ENCODE results near the gene ATP6V0C.
A peak's percentile ranks its signal among the peaks of the same experiment; 100 is the strongest.
"Not testable (repeated sequence)": the region's sequence is repeated elsewhere in the genome, so short reads cannot be mapped to it uniquely, and the experiment has no call there.

ATP6V0C gene

GRCh38 chr16:2472488-2472864, 41.3 kb upstream of the ATP6V0C start:
- H3K27me3 Mint-ChIP-seq = peaks cover 26% of the 10 kb centered on the region
- no peaks in the 10 kb centered on the region for H3K36me3 Mint-ChIP-seq (ENCODE audit: low read depth)
- no peaks in the 10 kb centered on the region for H3K9me3 Mint-ChIP-seq
- H3K27ac Mint-ChIP-seq = no peak overlapping the region
- peaks cover 25% of the 10 kb centered on the region for H3K4me1 Mint-ChIP-seq (ENCODE audit: low read depth)
- H3K4me3 Mint-ChIP-seq = no peak overlapping the region

DNA sequence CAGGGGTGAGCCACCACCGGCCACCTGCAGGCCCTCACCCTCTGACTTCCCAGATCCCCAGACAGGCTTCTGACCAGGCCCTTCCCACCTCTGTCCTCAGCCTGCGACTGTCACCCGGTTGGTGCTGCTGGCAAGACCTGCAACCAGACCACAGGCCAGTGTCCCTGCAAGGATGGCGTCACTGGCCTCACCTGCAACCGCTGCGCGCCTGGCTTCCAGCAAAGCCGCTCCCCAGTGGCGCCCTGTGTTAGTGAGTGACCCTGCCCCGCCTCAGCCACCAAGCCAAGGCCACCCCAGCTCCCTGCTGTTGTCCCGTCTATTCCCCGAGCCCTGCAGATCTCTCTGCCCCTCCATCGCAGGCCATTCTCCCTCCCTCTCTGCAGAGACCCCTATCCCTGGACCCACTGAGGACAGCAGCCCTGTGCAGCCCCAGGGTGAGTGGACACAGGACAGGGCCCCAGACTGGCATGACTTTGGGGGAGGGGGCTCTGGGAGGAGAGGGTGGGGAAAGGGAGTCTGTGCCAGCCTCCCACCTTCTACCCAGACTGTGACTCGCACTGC, 40.8 kb upstream of the ATP6V0C start:
- Mint-ChIP-seq H3K4me3 (peak overlapping the region; percentile 64), H3K27me3 (peaks cover 26% of the 10 kb centered on the region), H3K9me3 (no peaks in the 10 kb centered on the region), H3K4me1 (ENCODE audit: low read depth) (peaks cover 25% of the 10 kb centered on the region), H3K27ac (peak overlapping the region; percentile 71), H3K36me3 (ENCODE audit: low read depth) (no peaks in the 10 kb centered on the region)

- Mint-ChIP-seq H3K36me3 (ENCODE audit: low read depth) (no peaks in the 10 kb centered on the region), H3K27me3 (peaks cover 22% of the 10 kb centered on the region), H3K4me3 (peak overlapping the region; percentile 64), H3K27ac (peak overlapping the region; percentile 36), H3K9me3 (no peaks in the 10 kb centered on the region), H3K4me1 (ENCODE audit: low read depth) (peaks cover 21% of the 10 kb centered on the region)
These were observed 40.3 kb upstream of the ATP6V0C start for GRCh38 chr16:2473446-2473926.

- Mint-ChIP-seq H3K27me3 (peaks cover 20% of the 10 kb centered on the region), H3K4me1 (ENCODE audit: low read depth) (peaks cover 19% of the 10 kb centered on the region), H3K27ac (no peak overlapping the region), H3K4me3 (peak overlapping the region; percentile 79), H3K36me3 (ENCODE audit: low read depth) (no peaks in the 10 kb centered on the region), H3K9me3 (no peaks in the 10 kb centered on the region)
These were observed 39.5 kb upstream of the ATP6V0C start for GRCh38 chr16:2473999-2474876.

DNA sequence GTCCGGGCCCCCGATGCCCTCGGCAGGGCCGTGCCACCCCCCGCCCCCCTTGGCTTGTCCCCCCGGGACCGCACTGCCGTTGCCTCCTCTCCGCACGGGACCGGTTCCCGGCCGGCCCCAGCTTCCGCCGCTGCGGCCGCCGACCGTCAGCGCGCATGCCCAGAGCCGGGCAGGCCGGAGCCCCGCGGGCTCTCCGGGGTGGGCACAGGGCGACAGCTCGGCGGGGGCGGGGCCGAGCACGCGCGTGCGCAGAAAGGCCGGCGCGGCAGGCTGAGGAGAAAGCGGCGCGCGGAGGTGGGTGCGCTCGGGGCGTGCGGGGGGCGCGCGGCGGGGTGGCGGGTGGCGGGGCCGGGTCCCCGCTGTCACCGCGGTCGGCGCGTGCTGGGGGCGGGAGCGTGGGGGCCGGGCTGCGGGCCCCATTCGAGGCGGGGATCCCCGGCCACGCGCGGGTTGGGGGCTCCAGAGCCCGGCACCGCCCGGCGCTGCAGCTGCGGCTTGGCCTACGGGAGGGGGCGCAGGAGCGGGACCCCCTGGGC, 38.8 kb upstream of the ATP6V0C start, which contains the start of gene TBC1D24:
TBC1D24 (plus strand) TSS at position 251 of the 536 bp plus-strand sequence. CDS start 21,022 bp downstream, outside the sequence.
- H3K27ac Mint-ChIP-seq = no peak within 1 kb of the TSS
- no peaks in the 10 kb centered on the region for H3K9me3 Mint-ChIP-seq
- H3K27me3 Mint-ChIP-seq = peaks cover 14% of the 10 kb centered on the region
- H3K4me1 Mint-ChIP-seq (ENCODE audit: low read depth) = peaks cover 14% of the 10 kb centered on the region
- H3K4me3 Mint-ChIP-seq = peak within 1 kb of the TSS; percentile 79
- no peaks in the 10 kb centered on the region for H3K36me3 Mint-ChIP-seq (ENCODE audit: low read depth)

- Mint-ChIP-seq H3K27ac (no peak overlapping the region), H3K36me3 (ENCODE audit: low read depth) (no peaks in the 10 kb centered on the region), H3K27me3 (peaks cover 7% of the 10 kb centered on the region), H3K4me1 (ENCODE audit: low read depth) (peaks cover 13% of the 10 kb centered on the region), H3K9me3 (no peaks in the 10 kb centered on the region), H3K4me3 (peak overlapping the region; percentile 71)
These were observed 38.1 kb upstream of the ATP6V0C start for GRCh38 chr16:2475413-2476344.

- Mint-ChIP-seq H3K27me3 (peaks cover 7% of the 10 kb centered on the region), H3K27ac (no peak overlapping the region), H3K4me3 (peak overlapping the region; percentile 71), H3K4me1 (ENCODE audit: low read depth) (peaks cover 13% of the 10 kb centered on the region), H3K9me3 (no peaks in the 10 kb centered on the region), H3K36me3 (ENCODE audit: low read depth) (no peaks in the 10 kb centered on the region)
These were observed 37.4 kb upstream of the ATP6V0C start for GRCh38 chr16:2476345-2476720.

DNA sequence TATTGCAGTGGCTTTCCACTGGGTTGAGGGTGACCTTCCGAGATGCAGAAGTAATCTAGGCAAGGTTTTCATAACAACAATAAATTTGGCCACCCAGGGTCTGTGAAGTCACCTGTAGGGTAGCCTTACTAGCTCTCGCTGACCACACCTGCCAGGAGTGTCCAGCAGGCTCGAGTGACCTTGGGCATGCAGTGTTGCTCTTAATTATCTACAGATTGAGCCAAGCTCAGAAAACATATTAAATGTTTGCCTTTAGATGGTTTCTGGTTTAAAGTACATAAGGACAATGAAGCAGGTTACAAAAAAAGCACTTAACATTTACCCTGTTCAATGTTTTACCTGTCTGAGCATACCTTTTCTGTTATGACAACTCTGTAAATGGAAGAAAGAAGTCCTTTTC, 37.0 kb upstream of the ATP6V0C start:
- Mint-ChIP-seq H3K27me3 (peaks cover 7% of the 10 kb centered on the region), H3K36me3 (ENCODE audit: low read depth) (no peaks in the 10 kb centered on the region), H3K9me3 (no peaks in the 10 kb centered on the region), H3K4me1 (ENCODE audit: low read depth) (peaks cover 13% of the 10 kb centered on the region), H3K4me3 (peak overlapping the region; percentile 71), H3K27ac (no peak overlapping the region)

GRCh38 chr16:2477327-2477726, 36.4 kb upstream of the ATP6V0C start:
- Mint-ChIP-seq H3K36me3 (ENCODE audit: low read depth) (no peaks in the 10 kb centered on the region), H3K9me3 (no peaks in the 10 kb centered on the region)

GRCh38 chr16:2478279-2478678, 35.5 kb upstream of the ATP6V0C start:
- H3K4me3 Mint-ChIP-seq = no peak overlapping the region
- H3K4me1 Mint-ChIP-seq (ENCODE audit: low read depth) = peaks cover 8% of the 10 kb centered on the region
- no peaks in the 10 kb centered on the region for H3K36me3 Mint-ChIP-seq (ENCODE audit: low read depth)
- no peaks in the 10 kb centered on the region for H3K9me3 Mint-ChIP-seq
- H3K27ac Mint-ChIP-seq = no peak overlapping the region
- peaks cover 2% of the 10 kb centered on the region for H3K27me3 Mint-ChIP-seq

More at GRCh38 chr16:2477327-2477726, 36.4 kb upstream of the ATP6V0C start:
- H3K4me1 Mint-ChIP-seq (ENCODE audit: low read depth) = peaks cover 13% of the 10 kb centered on the region
- H3K4me3 Mint-ChIP-seq = no peak overlapping the region
- peaks cover 7% of the 10 kb centered on the region for H3K27me3 Mint-ChIP-seq
- H3K27ac Mint-ChIP-seq = no peak overlapping the region

DNA sequence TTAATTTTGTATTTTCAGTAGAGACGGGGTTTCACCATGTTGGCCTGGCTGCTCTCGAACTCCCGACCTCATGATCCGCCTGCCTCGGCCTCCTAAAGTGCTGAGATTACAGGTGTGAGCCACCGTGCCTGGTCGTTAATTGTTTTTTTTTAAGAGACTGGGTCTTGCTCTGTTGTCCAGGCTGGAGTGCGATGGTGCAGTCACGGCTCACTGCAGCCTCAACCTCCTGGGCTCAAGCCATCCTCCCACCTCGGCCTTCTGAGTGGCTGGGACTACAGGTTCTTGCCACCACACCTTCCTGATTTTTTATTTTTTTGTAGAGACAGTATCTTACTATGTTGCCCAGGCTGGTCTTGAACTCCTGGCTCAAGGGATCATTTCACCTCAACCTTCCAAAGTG, 33.8 kb upstream of the ATP6V0C start:
- not testable (repeated sequence) for H3K4me3 Mint-ChIP-seq; H3K27me3 Mint-ChIP-seq; H3K9me3 Mint-ChIP-seq; H3K36me3 Mint-ChIP-seq (ENCODE audit: low read depth); H3K4me1 Mint-ChIP-seq (ENCODE audit: low read depth); H3K27ac Mint-ChIP-seq

DNA sequence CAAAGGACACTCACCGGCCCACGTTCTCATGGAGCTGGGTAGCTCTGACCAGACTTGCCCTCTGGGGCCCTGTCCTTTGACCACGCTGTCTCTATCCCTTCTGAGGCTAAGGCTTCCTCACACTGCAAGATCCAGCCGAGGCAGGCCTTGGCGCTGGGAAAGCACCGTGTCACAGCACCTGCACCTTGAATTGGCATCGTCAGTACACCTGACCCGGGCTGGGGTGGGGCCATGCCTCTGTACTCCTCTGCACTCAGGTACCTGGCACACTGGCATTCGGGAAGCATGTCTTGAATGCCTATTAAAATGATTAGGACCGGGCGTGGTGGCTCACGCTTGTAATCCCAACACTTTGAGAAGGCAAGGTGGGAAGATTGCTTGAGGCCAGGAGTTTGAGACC, 32.8 kb upstream of the ATP6V0C start:
- Mint-ChIP-seq H3K4me3 (no peak overlapping the region), H3K27ac (no peak overlapping the region), H3K4me1 (ENCODE audit: low read depth) (peaks cover 3% of the 10 kb centered on the region), H3K9me3 (no peaks in the 10 kb centered on the region), H3K36me3 (ENCODE audit: low read depth) (no peaks in the 10 kb centered on the region), H3K27me3 (no peaks in the 10 kb centered on the region)

DNA sequence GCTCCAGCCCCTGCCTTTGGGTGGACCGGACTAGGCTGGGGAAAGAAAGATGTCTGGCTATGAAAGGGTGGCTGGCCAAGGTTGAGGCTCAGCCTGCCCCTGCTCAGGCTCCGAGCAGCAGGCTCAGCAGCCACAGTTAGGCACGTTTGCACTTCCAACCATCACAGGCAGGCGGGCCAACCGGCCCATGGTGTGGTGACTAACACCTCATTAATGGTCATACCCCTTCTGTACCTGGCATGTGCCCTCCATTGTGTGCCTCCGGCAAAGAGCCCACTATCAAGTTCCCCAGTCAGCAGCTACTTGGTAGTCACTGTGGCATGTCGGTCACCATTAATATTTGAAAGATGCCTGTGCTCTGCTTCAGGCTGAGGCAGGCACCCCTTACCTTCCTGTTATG, 32.1 kb upstream of the ATP6V0C start:
- H3K27ac Mint-ChIP-seq = no peak overlapping the region
- no peaks in the 10 kb centered on the region for H3K36me3 Mint-ChIP-seq (ENCODE audit: low read depth)
- no peak overlapping the region for H3K4me3 Mint-ChIP-seq
- no peaks in the 10 kb centered on the region for H3K9me3 Mint-ChIP-seq
- H3K27me3 Mint-ChIP-seq = no peaks in the 10 kb centered on the region
- H3K4me1 Mint-ChIP-seq (ENCODE audit: low read depth) = peaks cover 6% of the 10 kb centered on the region

DNA sequence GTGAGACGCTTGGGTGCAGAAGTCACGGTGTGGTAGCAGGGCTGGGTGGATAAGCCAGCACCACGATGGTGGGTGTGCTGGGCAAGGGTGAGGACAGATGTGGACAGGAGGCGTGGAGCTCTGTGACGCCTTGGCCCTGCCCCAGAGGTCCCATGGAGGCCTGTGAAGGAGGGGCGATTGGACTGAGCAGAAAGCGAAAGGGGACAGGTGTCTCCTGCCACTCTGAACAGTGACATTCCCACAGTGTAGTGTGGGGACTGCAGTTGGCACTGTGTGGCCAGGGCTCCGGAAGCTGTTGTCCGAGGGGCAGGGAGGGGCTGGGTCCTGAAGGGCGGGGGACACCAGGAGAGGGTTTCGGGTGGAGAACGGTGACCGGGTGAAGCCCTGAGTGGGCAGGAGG, 31.5 kb upstream of the ATP6V0C start:
- Mint-ChIP-seq H3K36me3 (ENCODE audit: low read depth) (no peaks in the 10 kb centered on the region), H3K4me1 (ENCODE audit: low read depth) (peaks cover 12% of the 10 kb centered on the region), H3K27me3 (no peaks in the 10 kb centered on the region), H3K4me3 (no peak overlapping the region), H3K9me3 (no peaks in the 10 kb centered on the region), H3K27ac (no peak overlapping the region)
